ENCODE data around the gene LDAH. TPM values are rescaled to one million over a fixed set of nuclear protein-coding genes. Genes with fewer than 3 reads are reported as not detected.

LDAH gene
- total RNA-seq, 2 experiments from 2014 or later = 26.2 to 29.3 TPM

DNA sequence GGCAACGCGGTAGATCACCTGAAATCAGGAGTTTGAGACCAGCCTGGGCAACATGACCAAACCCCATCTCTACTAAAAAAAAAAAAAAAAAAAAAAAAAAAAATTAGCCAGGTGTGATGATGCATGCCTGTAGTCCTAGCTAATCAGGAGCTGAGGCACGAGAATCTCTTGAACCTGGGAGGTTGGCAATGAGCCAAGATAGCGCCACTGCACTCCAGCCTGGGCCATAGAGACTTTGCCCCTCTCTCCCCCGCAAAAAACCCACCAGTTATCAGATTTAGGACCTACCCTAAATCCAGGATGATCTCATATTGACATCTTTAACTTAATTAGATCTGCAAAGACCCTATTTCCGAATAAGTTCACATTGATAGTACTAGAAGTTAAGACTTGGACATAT lies 29.2 kb upstream of the LDAH start:
- H3K9me3 Mint-ChIP-seq = no peaks in the 10 kb centered on the region
- ChIA-PET CTCF (no interaction called here), POLR2A (no interaction called here)
- ATAC-seq = no peak
- intact Hi-C loops (cut with micrococcal nuclease) = no loop called here
- no peak for DNase-seq
- H3K27me3 Mint-ChIP-seq = peaks cover 5% of the 10 kb centered on the region
- no peaks in the 10 kb centered on the region for H3K36me3 Mint-ChIP-seq (ENCODE audit: low read depth)
- TF ChIP-seq, protein P1, sequence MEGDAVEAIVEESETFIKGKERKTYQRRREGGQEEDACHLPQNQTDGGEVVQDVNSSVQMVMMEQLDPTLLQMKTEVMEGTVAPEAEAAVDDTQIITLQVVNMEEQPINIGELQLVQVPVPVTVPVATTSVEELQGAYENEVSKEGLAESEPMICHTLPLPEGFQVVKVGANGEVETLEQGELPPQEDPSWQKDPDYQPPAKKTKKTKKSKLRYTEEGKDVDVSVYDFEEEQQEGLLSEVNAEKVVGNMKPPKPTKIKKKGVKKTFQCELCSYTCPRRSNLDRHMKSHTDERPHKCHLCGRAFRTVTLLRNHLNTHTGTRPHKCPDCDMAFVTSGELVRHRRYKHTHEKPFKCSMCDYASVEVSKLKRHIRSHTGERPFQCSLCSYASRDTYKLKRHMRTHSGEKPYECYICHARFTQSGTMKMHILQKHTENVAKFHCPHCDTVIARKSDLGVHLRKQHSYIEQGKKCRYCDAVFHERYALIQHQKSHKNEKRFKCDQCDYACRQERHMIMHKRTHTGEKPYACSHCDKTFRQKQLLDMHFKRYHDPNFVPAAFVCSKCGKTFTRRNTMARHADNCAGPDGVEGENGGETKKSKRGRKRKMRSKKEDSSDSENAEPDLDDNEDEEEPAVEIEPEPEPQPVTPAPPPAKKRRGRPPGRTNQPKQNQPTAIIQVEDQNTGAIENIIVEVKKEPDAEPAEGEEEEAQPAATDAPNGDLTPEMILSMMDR (IDR thresholded peaks at IDR 0.05) = no peak
- no peak overlapping the region for H3K27ac Mint-ChIP-seq
- H3K4me3 Mint-ChIP-seq = no peak overlapping the region
- no peaks in the 10 kb centered on the region for H3K4me1 Mint-ChIP-seq (ENCODE audit: low read depth)

DNA sequence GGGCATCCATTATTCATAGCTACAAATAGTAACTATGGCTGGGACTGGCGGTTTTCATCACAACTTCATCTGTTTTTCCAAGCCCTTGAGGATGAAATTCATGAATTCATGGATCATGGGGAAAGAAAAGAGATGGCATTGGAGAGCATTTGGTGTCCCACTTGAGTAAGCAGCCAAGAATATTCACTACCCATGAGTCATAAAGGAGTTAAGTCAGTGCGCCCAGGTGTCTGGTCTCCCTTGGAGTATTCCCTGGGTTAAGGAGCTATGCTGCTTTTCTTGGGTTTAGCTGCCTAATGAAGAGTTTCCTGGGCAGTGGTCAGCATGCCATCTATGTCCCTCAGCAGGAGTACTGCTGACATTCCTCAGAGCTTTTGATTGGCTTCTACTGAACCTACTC lies 21.3 kb upstream of the LDAH start:
- POLR2A ChIA-PET = no interaction called here
- intact Hi-C loops (cut with micrococcal nuclease) = no loop called here
- Mint-ChIP-seq H3K4me1 (ENCODE audit: low read depth) (no peaks in the 10 kb centered on the region), H3K36me3 (ENCODE audit: low read depth) (no peaks in the 10 kb centered on the region), H3K27me3 (peaks cover 31% of the 10 kb centered on the region), H3K27ac (no peak overlapping the region), H3K4me3 (no peak overlapping the region), H3K9me3 (peaks cover under 1% of the 10 kb centered on the region)
- TF ChIP-seq, protein P1 (IDR thresholded peaks at IDR 0.05) = no peak
- no peak for DNase-seq
- ATAC-seq = no peak
- CTCF ChIA-PET = no interaction called here

DNA sequence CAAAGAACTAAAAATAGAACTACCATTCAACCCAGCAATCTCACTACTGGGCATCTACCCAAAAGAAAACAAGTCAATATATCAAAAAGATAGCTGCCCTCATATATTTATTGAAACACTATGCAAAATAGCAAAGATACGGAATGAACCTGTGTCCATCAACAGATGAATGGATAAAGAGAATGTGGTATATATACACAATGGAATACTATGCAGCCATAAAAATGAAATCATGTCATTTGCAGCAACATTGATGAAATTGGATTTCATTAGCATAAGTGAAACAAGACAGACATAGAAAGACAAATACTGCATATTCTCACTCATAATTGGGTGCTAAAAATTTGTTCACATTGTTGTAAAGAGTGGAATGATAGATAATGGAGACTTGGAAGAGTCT lies 16.2 kb upstream of the LDAH start:
- DNase-seq (no peak), ATAC-seq (no peak)
- Mint-ChIP-seq H3K9me3 (peaks cover 4% of the 10 kb centered on the region), H3K27ac (no peak overlapping the region), H3K4me3 (no peak overlapping the region), H3K27me3 (peaks cover 48% of the 10 kb centered on the region), H3K36me3 (ENCODE audit: low read depth) (no peaks in the 10 kb centered on the region), H3K4me1 (ENCODE audit: low read depth) (no peaks in the 10 kb centered on the region)
- CTCF ChIA-PET = no interaction called here
- TF ChIP-seq, protein P1 (IDR thresholded peaks at IDR 0.05) = no peak
- intact Hi-C loops (cut with micrococcal nuclease) = no loop called here
- POLR2A ChIA-PET = no interaction called here

DNA sequence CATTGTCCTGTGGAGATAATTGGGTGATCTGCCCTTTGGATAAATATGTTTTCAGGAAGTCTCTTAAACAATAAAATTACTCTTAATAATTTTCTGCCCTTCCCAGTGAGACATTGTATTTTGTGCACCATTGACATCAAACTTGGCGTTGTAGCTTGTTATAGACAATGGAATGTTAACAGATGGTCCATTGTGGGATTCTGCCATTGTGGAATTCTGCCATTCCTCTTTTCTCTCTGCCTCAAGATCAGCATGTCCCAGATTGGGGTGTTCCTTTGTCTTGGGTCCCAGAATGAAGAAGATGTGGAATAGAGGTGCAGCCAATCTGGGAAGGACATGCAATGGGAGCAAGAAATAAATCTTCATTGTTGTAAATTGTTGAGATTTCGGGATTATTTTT lies 15.1 kb upstream of the LDAH start:
- Mint-ChIP-seq H3K4me3 (no peak overlapping the region), H3K4me1 (ENCODE audit: low read depth) (no peaks in the 10 kb centered on the region), H3K27ac (no peak overlapping the region), H3K36me3 (ENCODE audit: low read depth) (no peaks in the 10 kb centered on the region), H3K27me3 (peaks cover 48% of the 10 kb centered on the region), H3K9me3 (peaks cover 4% of the 10 kb centered on the region)
- ATAC-seq (no peak), DNase-seq (no peak)
- intact Hi-C loops (cut with micrococcal nuclease) = no loop called here
- CTCF ChIA-PET = no interaction called here
- TF ChIP-seq, protein P1 (IDR thresholded peaks at IDR 0.05) = no peak
- POLR2A ChIA-PET = no interaction called here

DNA sequence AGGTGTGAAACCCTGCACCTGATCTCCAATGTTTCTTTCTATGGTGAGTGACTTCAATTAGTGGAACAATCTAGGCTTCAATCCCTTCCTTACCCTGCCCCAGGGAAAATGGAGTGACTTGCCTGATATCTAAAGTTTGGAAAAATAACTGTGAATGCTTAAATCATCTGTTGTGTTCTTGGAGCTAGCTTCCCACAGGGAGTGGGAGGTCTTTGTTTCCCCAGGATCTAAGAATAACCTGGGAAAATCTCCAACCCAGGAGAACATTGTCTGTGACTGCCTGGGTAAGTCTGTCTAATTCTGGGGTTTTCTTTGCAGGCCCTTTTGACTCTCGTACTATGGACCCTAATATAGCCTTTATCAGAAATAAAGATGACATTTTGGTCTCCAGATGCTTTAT lies 13.6 kb upstream of the LDAH start:
- H3K4me3 Mint-ChIP-seq = no peak overlapping the region
- peaks cover 4% of the 10 kb centered on the region for H3K9me3 Mint-ChIP-seq
- H3K4me1 Mint-ChIP-seq (ENCODE audit: low read depth) = no peaks in the 10 kb centered on the region
- intact Hi-C loops (cut with micrococcal nuclease) = no loop called here
- H3K36me3 Mint-ChIP-seq (ENCODE audit: low read depth) = no peaks in the 10 kb centered on the region
- no peak overlapping the region for H3K27ac Mint-ChIP-seq
- ATAC-seq = no peak
- TF ChIP-seq, protein P1 (IDR thresholded peaks at IDR 0.05) = no peak
- CTCF ChIA-PET = no interaction called here
- POLR2A ChIA-PET = interaction anchor here (1.0 kb wide), 1 partner anchor 24 kb away, joined by 3 read pairs; no protein-coding TSS in a partner anchor
- peaks cover 40% of the 10 kb centered on the region for H3K27me3 Mint-ChIP-seq
- DNase-seq = no peak

All from activated CD8-positive, alpha-beta T cell treated with anti-CD3 and anti-CD28 coated beads for 36 hours (primary cell).